Measurements from ENCODE around the gene LAMB1. TPM values are rescaled to one million over a fixed set of nuclear protein-coding genes. Genes with fewer than 3 reads are reported as not detected.
A peak's percentile ranks its signal among the peaks of the same experiment; 100 is the strongest.

Gene LAMB1
- 100 to 1,000 TPM in 3 of 4 donors, 10 to 100 TPM in 1; 87.9 to 322 (median 200) TPM for total RNA-seq

DNA sequence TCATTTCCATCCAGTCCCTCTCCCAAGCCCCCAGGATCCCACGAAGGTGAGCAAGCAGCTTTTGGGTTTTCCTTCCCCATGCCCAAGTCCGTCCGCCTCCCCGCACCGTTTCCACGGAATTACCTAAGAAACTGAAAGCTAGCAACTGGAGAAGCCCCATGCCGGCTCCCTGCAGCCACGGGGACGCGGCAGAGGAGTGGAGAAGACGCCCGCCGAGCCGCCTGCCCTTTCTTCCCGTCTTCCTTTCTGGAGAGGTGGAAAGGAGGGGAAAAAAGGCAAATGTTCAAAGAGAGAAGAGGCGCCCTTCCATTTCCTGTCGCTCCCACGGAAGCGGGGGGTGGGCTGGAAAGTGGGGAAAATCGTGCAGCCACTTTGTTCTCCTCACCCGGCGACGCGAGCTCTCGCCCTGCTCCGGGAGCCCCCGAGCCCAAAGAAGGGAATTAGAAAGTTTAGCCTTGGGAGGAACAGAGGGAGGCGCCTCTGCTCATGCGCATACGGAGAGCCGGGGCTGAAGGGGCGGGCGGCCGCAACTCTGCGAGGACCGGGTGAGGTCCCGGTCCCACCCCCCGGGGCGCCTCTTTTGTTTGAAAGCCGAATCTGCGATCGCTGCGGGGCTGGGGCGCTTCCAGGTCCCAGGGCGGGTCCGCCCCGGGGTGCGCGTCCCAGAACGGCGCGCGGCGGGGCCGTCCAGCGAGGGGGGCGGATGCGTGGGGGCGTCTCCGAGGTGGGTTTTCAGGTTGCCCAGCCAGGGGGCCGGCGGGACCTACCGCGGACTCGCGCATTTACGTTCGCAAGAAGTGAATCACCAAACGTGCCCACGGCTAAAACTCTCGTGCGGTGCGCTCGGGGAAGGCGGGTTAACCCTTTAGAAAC, at the start of gene LAMB1:
LAMB1 (minus strand) TSS at position 436 of the 873 bp plus-strand sequence; CDS start at position 160, 276 bp downstream.
- Histone ChIP-seq H3K9me3 (no peaks in the 10 kb centered on the region), H3K4me1 (no peaks in the 10 kb centered on the region), H3K36me3 (no peaks in the 10 kb centered on the region), H3K27ac (peak within 1 kb of the TSS; percentile 82 to 85), H3K27me3 (no peaks in the 10 kb centered on the region), H3K4me3 (peak within 1 kb of the TSS; percentile 73)
- intact Hi-C loops (cut with DNase I; ENCODE audit: low total_unique reads), result no loop called here
- DNase-seq, result peak; percentile 79 to 81
- TF ChIP-seq, protein P1, sequence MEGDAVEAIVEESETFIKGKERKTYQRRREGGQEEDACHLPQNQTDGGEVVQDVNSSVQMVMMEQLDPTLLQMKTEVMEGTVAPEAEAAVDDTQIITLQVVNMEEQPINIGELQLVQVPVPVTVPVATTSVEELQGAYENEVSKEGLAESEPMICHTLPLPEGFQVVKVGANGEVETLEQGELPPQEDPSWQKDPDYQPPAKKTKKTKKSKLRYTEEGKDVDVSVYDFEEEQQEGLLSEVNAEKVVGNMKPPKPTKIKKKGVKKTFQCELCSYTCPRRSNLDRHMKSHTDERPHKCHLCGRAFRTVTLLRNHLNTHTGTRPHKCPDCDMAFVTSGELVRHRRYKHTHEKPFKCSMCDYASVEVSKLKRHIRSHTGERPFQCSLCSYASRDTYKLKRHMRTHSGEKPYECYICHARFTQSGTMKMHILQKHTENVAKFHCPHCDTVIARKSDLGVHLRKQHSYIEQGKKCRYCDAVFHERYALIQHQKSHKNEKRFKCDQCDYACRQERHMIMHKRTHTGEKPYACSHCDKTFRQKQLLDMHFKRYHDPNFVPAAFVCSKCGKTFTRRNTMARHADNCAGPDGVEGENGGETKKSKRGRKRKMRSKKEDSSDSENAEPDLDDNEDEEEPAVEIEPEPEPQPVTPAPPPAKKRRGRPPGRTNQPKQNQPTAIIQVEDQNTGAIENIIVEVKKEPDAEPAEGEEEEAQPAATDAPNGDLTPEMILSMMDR (IDR thresholded peaks at IDR 0.05), result no peak
- peak; percentile 44 to 64 for TF ChIP-seq POLR2A (IDR thresholded peaks at IDR 0.05)

DNA sequence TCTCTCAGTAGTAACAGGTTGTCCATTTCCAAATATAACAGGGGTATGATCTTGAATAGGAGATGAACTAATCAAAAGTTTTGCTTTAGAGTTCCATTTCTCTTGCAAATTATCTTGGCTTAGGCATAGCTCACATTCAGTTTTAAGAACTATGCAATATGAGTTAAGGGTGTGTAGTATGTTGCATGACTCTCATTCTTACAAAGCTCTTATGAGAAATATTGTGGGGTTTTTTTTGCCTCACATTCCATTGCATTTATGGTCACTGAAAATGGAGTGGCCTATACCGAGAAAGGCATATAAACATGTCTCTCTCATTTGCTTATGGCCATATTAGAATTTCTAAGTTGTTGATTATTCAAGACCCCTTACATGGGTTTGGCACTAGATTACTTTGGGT, 48.5 kb upstream of the LAMB1 start:
- no peaks in the 10 kb centered on the region for H3K36me3 ChIP-seq
- DNase-seq, result no peak
- TF ChIP-seq, protein P1 (IDR thresholded peaks at IDR 0.05), result no peak
- TF ChIP-seq POLR2A (IDR thresholded peaks at IDR 0.05), result no peak
- H3K27ac ChIP-seq, result no peak overlapping the region
- intact Hi-C loops (cut with DNase I; ENCODE audit: low total_unique reads), result no loop called here
- H3K9me3 ChIP-seq, result no peaks in the 10 kb centered on the region
- no peaks in the 10 kb centered on the region for H3K27me3 ChIP-seq
- no peaks in the 10 kb centered on the region for H3K4me1 ChIP-seq
- H3K4me3 ChIP-seq, result no peak overlapping the region

DNA sequence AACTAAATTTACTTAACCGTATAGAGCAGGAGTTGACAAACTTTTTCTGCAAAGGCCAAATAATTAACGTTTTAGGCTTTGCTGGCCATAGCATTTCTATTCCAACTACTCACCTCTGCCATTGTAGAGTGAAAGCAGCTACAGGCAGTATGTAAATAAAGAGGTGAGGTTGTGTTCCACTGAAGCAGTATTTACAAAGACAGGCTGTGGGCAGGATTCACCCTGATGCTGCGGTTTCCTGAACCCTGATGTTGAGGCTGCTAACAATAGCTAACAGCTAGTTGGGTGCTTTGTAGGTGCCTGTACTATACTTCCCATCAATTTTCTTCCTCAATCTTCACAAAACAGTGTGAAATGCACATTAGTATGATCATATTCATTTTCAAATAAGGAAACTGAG, 47.0 kb upstream of the LAMB1 start:
- no peaks in the 10 kb centered on the region for H3K36me3 ChIP-seq
- DNase-seq, result no peak
- intact Hi-C loops (cut with DNase I; ENCODE audit: low total_unique reads), result no loop called here
- no peaks in the 10 kb centered on the region for H3K27me3 ChIP-seq
- H3K27ac ChIP-seq, result no peak overlapping the region
- no peaks in the 10 kb centered on the region for H3K4me1 ChIP-seq
- H3K4me3 ChIP-seq, result no peak overlapping the region
- TF ChIP-seq, protein P1 (IDR thresholded peaks at IDR 0.05), result no peak
- TF ChIP-seq POLR2A (IDR thresholded peaks at IDR 0.05), result no peak
- H3K9me3 ChIP-seq, result no peaks in the 10 kb centered on the region

DNA sequence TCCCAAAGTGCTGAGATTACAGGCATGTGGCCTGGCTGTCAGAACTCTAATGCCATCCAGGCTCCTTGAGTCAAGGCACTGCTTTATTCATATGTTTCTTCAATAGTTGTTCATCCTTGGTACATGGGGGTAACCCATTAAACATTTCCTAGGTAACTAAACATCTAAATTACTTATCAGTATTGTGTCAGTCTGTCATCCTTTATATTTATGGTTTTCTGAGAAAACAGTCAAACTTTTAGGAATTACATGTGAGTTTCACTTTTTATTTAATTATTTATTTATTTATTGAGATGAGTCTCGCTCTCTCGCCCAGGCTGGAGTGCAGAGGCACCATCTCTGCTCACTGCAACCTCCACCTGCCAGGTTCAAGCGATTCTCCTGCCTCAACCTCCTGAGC, 45.5 kb upstream of the LAMB1 start:
- intact Hi-C loops (cut with DNase I; ENCODE audit: low total_unique reads), result no loop called here
- no peak overlapping the region for H3K4me3 ChIP-seq
- H3K27me3 ChIP-seq, result no peaks in the 10 kb centered on the region
- H3K27ac ChIP-seq, result no peak overlapping the region
- H3K36me3 ChIP-seq, result no peaks in the 10 kb centered on the region
- no peaks in the 10 kb centered on the region for H3K9me3 ChIP-seq
- TF ChIP-seq, protein P1 (IDR thresholded peaks at IDR 0.05), result no peak
- no peak for TF ChIP-seq POLR2A (IDR thresholded peaks at IDR 0.05)
- no peak for DNase-seq
- no peaks in the 10 kb centered on the region for H3K4me1 ChIP-seq

DNA sequence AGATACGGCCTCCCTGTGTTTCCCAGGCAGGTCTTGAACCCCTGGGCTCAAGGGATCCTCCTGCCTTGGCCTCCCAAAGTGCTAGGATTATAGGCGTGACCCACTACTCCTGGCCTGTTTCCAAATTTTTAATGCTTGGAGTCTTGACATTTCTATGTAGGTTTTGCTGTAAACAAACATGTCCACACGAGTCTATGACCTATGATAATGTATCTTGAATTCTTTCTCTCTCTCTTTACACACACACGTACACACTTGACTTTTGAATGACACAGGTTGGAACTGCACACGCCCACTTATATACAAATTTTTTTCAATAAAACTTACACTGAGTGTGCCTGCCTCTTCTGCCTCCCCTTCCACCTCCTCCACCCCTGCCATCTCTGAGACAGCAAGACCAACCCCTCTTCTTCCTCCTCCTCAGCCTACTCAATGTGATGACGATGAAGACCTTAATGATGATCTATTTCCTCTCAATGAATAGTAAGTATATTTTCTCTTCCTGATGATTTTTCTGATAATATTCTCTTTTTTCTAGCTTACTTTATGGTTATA, 44.1 kb upstream of the LAMB1 start:
- DNase-seq, result no peak
- Histone ChIP-seq H3K4me1 (no peaks in the 10 kb centered on the region), H3K27me3 (no peaks in the 10 kb centered on the region), H3K27ac (no peak overlapping the region), H3K9me3 (no peaks in the 10 kb centered on the region), H3K4me3 (no peak overlapping the region), H3K36me3 (no peaks in the 10 kb centered on the region)
- intact Hi-C loops (cut with DNase I; ENCODE audit: low total_unique reads), result no loop called here
- TF ChIP-seq POLR2A (IDR thresholded peaks at IDR 0.05), result no peak
- TF ChIP-seq, protein P1 (IDR thresholded peaks at IDR 0.05), result no peak
